Measurements from ENCODE around the gene AFMID. TPM values are rescaled to one million over a fixed set of nuclear protein-coding genes. Genes with fewer than 3 reads are reported as not detected.

Gene AFMID
- polyA plus RNA-seq, 3 donors = 7.1 to 45.7 (median 14.2) TPM

DNA sequence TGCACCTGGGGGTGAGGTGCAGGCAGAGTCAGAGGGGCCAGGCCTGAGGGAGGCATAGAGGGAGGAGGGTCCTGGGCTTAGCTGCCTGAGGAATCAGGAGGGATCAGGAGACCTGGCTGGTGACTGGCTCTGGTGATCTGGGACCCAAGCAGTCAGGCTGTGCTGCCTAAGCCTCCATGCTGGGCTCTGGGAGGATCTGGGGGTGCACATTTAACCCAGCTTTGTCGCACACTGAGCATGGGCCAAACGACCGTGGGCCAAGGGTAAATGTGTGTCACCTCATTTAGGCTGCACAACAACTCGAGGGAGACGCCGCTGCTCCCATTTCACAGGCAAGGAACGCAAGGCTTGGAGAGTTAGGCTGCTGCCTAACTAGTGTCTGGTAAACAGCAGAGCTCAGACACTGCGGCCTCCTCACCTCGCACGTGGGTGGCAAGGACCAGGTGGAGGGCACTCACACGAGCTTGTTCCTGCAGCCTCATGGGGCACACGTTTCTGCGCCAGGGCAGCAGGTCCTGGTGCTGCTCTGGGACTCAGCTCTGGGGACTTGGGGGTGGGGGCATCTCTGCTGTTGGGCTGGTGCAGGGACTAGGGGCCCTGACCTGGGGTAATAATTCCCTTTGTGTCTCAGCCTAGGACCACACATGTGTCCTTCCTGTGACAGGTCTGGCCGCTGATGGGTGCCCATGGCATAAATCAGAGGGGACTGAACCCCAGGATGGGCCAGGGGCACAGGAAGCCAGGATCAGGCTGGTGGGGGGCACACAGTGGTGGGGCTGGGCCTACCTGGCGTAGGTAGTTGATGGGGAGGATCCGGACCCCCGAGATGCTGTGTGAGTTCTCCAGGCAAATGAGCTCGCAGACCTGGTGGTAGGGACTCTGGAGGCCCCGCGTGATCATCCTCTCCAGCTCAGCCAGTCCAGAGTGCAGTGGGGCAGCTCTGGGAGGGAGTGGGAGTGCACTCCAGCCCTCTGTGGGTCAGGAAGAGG is 63.0 kb downstream of the AFMID start:
- peaks cover 0 to 4% (median 0%) of the 10 kb centered on the region in 7 donors for H3K9me3 Mint-ChIP-seq
- peaks cover 10 to 21% of the 10 kb centered on the region in 2 donors for H3K4me1 ChIP-seq (ENCODE audit: control insufficient read depth in 1 of 2, insufficient read depth in 2 of 2, low read length in 2 of 2)
- H3K36me3 ChIP-seq (replicated peaks in 1 of 2; ENCODE audit: control insufficient read depth in 1 of 2, insufficient read depth in 2 of 2, low read length in 2 of 2) = no peaks in the 10 kb centered on the region
- peaks cover 7 to 13% (median 8%) of the 10 kb centered on the region in 3 donors for H3K27me3 Mint-ChIP-seq (ENCODE audit: low read depth in 3 of 3)
- peaks cover 0 to 10% of the 10 kb centered on the region in 2 donors for H3K27me3 ChIP-seq (ENCODE audit: control insufficient read depth in 2 of 2, insufficient read depth in 2 of 2, low read length in 2 of 2)
- no peak overlapping the region for H2AFZ ChIP-seq (ENCODE audit: insufficient read depth, low read depth, low read length, poor library complexity, severe bottlenecking)
- H3K36me3 Mint-ChIP-seq = no peaks in the 10 kb centered on the region
- no peak overlapping the region for H3K4me3 Mint-ChIP-seq
- H3K9ac ChIP-seq (ENCODE audit: insufficient read depth, low read length, poor library complexity, severe bottlenecking) = no peak overlapping the region
- no peaks in the 10 kb centered on the region for H3K9me3 ChIP-seq (replicated peaks in 1 of 2; ENCODE audit: control insufficient read depth in 1 of 2, insufficient read depth in 1 of 2, low read length in 2 of 2)
- peak overlapping the region in 2 of 7 donors; percentile 22 to 40 for H3K27ac Mint-ChIP-seq
- no peak overlapping the region for H3K4me3 ChIP-seq (replicated peaks in 1 of 3; ENCODE audit: low read depth in 2 of 3, low read length in 3 of 3)
- intact Hi-C loops (cut with micrococcal nuclease) = loop anchor here (2.0 to 5.0 kb wide), 4 partner anchors 38 to 457 kb away; partner anchors contain the start of gene BIRC5 (in 2 of the 2)
- no peak overlapping the region for H3K4me2 ChIP-seq (replicated peaks; ENCODE audit: extremely low read depth, low read length, poor library complexity, severe bottlenecking)
- TF ChIP-seq CTCF (IDR thresholded peaks at IDR 0.05) = no peak
- H3K79me2 ChIP-seq (ENCODE audit: insufficient read depth, low read length) = no peaks in the 10 kb centered on the region
- no peak overlapping the region for H3K27ac ChIP-seq (ENCODE audit: low read depth in 1 of 2, low read length in 2 of 2)
- no peaks in the 10 kb centered on the region for H4K20me1 ChIP-seq (ENCODE audit: insufficient read depth, low read length)
- H3K4me1 Mint-ChIP-seq = peaks cover 12% of the 10 kb centered on the region
- WGBS (ENCODE audit: insufficient coverage) = 86% methylated on average over 20 of the region's 20 CpGs
- DNase-seq = no peak

GRCh38 chr17:78250891-78251772 is 64.0 kb downstream of the AFMID start:
- Histone ChIP-seq H3K9ac (ENCODE audit: insufficient read depth, low read length, poor library complexity, severe bottlenecking) (no peak overlapping the region), H3K79me2 (ENCODE audit: insufficient read depth, low read length) (no peaks in the 10 kb centered on the region), H3K4me3 (replicated peaks in 1 of 3; ENCODE audit: low read depth in 2 of 3, low read length in 3 of 3) (no peak overlapping the region), H3K9me3 (replicated peaks in 1 of 2; ENCODE audit: control insufficient read depth in 1 of 2, insufficient read depth in 1 of 2, low read length in 2 of 2) (no peaks in the 10 kb centered on the region), H3K36me3 (replicated peaks in 1 of 2; ENCODE audit: control insufficient read depth in 1 of 2, insufficient read depth in 2 of 2, low read length in 2 of 2) (no peaks in the 10 kb centered on the region), H4K20me1 (ENCODE audit: insufficient read depth, low read length) (no peaks in the 10 kb centered on the region), H3K27ac (ENCODE audit: low read depth in 1 of 2, low read length in 2 of 2) (no peak overlapping the region), H2AFZ (ENCODE audit: insufficient read depth, low read depth, low read length, poor library complexity, severe bottlenecking) (no peak overlapping the region), H3K4me1 (ENCODE audit: control insufficient read depth in 1 of 2, insufficient read depth in 2 of 2, low read length in 2 of 2) (peaks cover 20 to 31% of the 10 kb centered on the region in 2 donors), H3K27me3 (ENCODE audit: control insufficient read depth in 2 of 2, insufficient read depth in 2 of 2, low read length in 2 of 2) (peaks cover 0 to 10% of the 10 kb centered on the region in 2 donors), H3K4me2 (replicated peaks; ENCODE audit: extremely low read depth, low read length, poor library complexity, severe bottlenecking) (peak overlapping the region; percentile 30)
- intact Hi-C loops (cut with micrococcal nuclease) = loop anchor here (2.0 to 5.0 kb wide), 4 partner anchors 39 to 456 kb away; partner anchors contain the start of gene BIRC5 (in 2 of the 2)
- Mint-ChIP-seq H3K4me3 (peak overlapping the region in 1 of 2 donors; percentile 39), H3K9me3 (peaks cover 0 to 2% (median 0%) of the 10 kb centered on the region in 7 donors), H3K4me1 (peaks cover 21% of the 10 kb centered on the region), H3K27me3 (ENCODE audit: low read depth in 3 of 3) (peaks cover 7 to 10% (median 8%) of the 10 kb centered on the region in 3 donors), H3K27ac (peak overlapping the region in 3 of 7 donors; percentile 30 to 80 (median 57)), H3K36me3 (no peaks in the 10 kb centered on the region)
- TF ChIP-seq CTCF (IDR thresholded peaks at IDR 0.05) = peak; percentile 100
- peak; percentile 83 to 88 (median 87) for DNase-seq
- 18% methylated on average over 26 of the region's 27 CpGs for WGBS (ENCODE audit: insufficient coverage)
